OCI-LY3 (cell line): ENCODE results near the gene ERC2.

Source experiments
- EZH2phosphoT487 ChIP-seq: fragments of 200-600 bp; shearing (Covaris generic); IDR thresholded peaks from 2 replicates; pipeline ENCODE4 v1.6.1; 2018; ENCODE audit warnings: antibody characterized with exemption, mixed run types, low read depth
- TF ChIP-seq, protein P1 (sequence below): fragments of 200-600, 300-600 bp; sonication (generic); IDR thresholded peaks from 2 replicates; pipeline ENCODE4 v1.5.1; 2014; ENCODE audit warnings: antibody characterized with exemption, low read length, low read depth

DNA sequence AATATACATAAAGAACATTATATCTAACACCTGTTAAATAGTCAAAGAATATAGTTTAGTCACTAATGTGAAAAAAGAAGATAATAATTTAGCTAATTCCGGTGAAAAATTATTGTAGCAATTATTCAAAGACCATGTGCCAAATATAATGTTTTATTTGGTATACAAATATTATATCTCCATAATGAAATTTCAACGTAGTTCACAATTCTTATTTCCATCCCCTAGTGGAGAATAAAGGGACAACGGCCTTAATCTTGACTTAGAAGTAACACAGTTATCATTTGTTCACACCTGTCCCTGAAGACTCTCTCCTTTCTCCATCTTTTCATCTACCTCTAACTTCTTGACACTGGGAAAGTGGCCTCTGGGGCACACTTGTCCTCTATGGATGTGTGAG is 213.4 kb downstream of the ERC2 start:
- TF ChIP-seq, protein P1, sequence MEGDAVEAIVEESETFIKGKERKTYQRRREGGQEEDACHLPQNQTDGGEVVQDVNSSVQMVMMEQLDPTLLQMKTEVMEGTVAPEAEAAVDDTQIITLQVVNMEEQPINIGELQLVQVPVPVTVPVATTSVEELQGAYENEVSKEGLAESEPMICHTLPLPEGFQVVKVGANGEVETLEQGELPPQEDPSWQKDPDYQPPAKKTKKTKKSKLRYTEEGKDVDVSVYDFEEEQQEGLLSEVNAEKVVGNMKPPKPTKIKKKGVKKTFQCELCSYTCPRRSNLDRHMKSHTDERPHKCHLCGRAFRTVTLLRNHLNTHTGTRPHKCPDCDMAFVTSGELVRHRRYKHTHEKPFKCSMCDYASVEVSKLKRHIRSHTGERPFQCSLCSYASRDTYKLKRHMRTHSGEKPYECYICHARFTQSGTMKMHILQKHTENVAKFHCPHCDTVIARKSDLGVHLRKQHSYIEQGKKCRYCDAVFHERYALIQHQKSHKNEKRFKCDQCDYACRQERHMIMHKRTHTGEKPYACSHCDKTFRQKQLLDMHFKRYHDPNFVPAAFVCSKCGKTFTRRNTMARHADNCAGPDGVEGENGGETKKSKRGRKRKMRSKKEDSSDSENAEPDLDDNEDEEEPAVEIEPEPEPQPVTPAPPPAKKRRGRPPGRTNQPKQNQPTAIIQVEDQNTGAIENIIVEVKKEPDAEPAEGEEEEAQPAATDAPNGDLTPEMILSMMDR = peak; percentile 36
- TF ChIP-seq EZH2phosphoT487 = no peak
